DMS153 treated with DMSO at 0.1 percent for 48 hours (cell line): ENCODE data around the gene TYW3.

ENCODE experiments used
- DNase-seq: peaks from one replicate; lab custom pipeline; 2025; ENCODE audit not compliant: unreplicated experiment; lab: John Stamatoyannopoulos, UW

TYW3 gene, protein sequence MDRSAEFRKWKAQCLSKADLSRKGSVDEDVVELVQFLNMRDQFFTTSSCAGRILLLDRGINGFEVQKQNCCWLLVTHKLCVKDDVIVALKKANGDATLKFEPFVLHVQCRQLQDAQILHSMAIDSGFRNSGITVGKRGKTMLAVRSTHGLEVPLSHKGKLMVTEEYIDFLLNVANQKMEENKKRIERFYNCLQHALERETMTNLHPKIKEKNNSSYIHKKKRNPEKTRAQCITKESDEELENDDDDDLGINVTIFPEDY

GRCh38 chr1:74732960-74733603 lies at the start of gene TYW3, which contains the start of gene CRYZ:
Gene TYW3 (plus strand): TSS chr1:74733152. CDS start chr1:74733245, 93 bp downstream.
Gene CRYZ (minus strand): TSS chr1:74733050. CDS start chr1:74724821, 8,229 bp downstream.
- peak; percentile 89 for DNase-seq

DNA sequence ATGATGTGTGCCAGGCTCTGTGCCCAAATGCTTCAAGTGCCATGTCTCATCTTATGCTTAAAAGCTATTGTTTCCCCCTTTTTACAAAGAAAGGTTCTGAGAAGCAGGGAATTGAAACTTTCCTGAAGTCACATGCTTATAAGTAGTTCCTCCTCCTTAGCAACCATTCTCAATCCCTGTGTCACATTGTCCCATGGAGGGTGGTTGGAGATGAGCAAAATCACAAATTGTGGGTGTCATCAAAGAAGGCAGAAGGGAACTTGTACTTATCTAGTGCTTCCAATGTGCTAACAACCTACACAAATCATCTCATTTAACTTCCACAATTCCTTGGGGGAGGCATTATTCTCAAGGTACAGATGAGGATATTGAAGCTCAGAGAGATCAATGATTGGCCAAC lies 49.3 kb upstream of the TYW3 start:
- no peak for DNase-seq

- no peak for DNase-seq
Measured at GRCh38 chr1:74684301-74684700, 48.7 kb upstream of the TYW3 start.

GRCh38 chr1:74686928-74687327 lies 46.0 kb upstream of the TYW3 start:
- no peak for DNase-seq

- DNase-seq: peak; percentile 81
Measured at GRCh38 chr1:74689621-74690363, 43.2 kb upstream of the TYW3 start.

DNA sequence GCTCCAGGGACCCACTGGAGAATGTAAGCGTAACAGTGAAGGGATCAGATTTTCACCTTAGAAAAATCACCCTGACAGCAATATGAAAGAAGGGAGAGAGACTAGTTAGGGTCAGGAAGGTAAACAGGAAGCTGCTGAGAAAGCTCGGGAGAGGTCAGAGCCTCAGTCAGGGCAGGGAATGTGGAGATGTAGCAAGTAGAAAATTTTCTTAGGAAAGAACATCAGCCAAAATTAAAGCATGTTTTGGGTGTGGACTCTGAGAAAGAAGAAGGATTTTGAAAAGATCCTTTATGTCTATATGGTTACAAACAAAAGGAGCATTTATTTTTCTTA lies 42.6 kb upstream of the TYW3 start:
- peak; percentile 62 for DNase-seq

- DNase-seq: no peak
Measured at GRCh38 chr1:74690909-74691308, 42.0 kb upstream of the TYW3 start.

- no peak for DNase-seq
Measured at GRCh38 chr1:74693473-74693872, 39.5 kb upstream of the TYW3 start.

GRCh38 chr1:74697832-74698231 lies 35.1 kb upstream of the TYW3 start:
- DNase-seq: no peak

DNA sequence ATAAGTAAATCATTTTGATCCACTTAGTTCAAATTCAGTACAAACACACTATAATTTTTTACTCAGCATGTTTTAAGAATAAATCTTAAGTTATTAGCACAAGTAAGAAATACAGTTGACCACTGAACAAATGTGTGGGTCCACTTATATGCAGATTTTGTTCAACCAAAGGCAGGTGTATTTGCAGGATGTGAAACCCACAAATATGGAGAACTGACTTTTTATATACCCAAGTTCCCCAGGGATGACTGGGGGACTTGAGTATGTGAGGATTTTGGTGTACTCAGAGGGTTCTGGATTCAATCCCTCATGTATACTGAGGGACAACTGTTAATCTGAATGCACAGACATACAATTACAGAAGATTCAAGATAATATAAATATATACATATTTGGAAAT lies 33.6 kb upstream of the TYW3 start:
- DNase-seq: no peak

- no peak for DNase-seq
Measured at GRCh38 chr1:74703386-74704182, 29.4 kb upstream of the TYW3 start.

GRCh38 chr1:74712881-74713280 lies 20.1 kb upstream of the TYW3 start:
- no peak for DNase-seq

DNA sequence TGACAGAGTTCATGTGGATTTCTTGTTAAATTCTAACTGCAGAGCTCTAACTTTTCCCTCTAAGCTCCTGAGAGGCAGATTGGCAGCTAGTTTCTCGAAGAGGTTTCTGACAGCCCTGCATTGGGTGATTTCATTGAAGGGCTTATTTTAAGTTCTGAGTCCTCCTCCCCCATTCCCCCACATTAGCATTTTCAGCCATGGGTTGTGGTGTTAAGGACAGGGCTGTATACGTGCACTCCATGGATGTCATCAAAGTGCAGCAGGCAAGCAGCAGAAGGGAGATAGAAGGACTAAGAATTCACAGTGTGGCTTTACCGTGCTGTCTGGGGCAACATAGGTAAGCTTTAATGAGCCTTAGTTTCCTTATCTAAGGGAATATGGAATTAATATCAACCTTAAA lies 19.1 kb upstream of the TYW3 start:
- DNase-seq: no peak

DNA sequence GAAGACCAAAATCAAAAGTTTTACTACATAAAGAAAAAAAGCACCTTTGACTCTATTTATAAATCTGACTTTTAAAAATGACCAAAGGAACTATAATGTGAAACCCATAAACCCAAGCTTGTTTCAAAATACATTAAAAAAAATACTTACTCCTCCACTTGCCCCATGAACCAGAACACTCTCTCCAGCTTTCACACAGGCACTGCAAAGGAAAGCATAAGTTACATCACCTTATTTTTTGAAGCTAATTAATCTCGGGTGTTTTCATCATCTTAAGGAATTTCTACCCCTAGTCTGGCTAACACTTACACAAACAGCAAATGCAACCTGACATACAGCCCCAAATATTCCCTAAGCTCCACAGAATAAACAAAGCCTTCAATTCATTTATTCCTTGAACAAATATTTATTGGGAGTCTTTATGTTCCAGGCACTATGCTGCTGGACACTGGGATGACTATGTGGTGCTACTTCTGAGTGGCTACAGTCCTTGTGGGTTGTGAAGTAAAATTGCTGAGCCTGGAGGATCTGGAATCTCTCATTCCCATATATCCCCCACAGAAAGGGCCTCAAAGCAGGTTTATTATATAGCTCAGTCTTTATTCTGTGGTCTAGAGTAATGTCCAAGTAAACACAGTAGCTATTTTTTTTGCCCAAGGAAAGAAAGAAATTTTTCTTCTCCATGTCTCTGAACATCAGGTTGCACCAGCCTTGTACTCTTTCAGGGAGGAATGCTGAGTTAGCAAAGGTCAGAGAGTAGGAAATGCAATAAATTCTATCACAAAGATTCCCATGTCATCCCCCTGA lies 18.3 kb upstream of the TYW3 start:
- DNase-seq: no peak

- DNase-seq: no peak
Measured at GRCh38 chr1:74715236-74715502, 17.8 kb upstream of the TYW3 start.

- no peak for DNase-seq
Measured at GRCh38 chr1:74715806-74716205, 17.1 kb upstream of the TYW3 start.

DNA sequence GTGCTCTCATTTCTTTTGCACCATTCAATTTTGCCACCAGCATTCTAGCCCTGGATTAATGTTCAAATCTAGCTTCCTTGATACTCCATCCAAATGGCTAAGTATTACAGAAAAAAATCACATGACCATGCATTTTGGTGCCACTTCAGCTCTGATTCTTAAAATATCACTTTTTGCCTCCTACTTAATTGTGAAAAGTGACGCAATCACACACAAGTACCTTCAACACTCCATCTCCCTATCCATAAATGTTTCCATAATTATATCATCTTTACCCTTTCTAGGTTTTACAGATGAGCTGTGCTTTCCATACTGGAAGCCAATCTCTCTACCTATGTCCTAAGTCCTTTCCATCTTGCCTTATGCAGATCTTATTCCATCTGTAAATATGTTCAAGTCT lies 16.1 kb upstream of the TYW3 start:
- DNase-seq: no peak

GRCh38 chr1:74717626-74718025 lies 15.3 kb upstream of the TYW3 start:
- no peak for DNase-seq

GRCh38 chr1:74726063-74726462 lies 6.9 kb upstream of the TYW3 start:
- no peak for DNase-seq

DNA sequence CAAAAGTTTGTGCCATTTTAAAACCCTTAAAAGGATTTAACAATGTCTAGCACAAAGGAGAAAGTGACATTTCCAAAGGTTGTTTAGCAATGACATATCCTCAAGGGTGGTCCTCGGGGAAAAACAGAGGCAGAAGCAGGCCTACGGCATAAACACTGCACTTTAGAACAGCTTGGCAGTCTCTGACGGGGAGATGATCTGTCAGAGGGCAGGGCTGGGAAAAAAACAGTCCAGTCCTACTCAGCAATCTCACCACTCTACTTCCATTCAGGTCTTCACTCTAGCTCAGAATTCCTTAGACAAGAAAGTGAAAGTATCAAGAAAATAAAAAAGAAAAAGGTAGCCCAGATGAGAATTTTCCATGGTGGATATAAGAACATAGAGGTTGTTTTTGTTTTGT lies 4.2 kb upstream of the TYW3 start:
- DNase-seq: no peak
